ENCODE measurements around the gene CEP112.

The CEP112 gene

GRCh38 chr17:65690626-65691310, 501.2 kb downstream of the CEP112 start:
- Histone ChIP-seq H3K27ac (ENCODE audit: low read length) (no peak overlapping the region), H3F3A (ENCODE audit: insufficient read depth, low read length) (no peaks in the 10 kb centered on the region), H3K9ac (ENCODE audit: low read length) (no peak overlapping the region), H3K4me3 (ENCODE audit: low read length) (no peak overlapping the region), H3K36me3 (replicated peaks; ENCODE audit: insufficient read depth, low read length) (no peaks in the 10 kb centered on the region), H3K4me2 (ENCODE audit: low read depth, low read length) (peak overlapping the region; percentile 26; the same call in 1 of the 2 replicates), H2AFZ (ENCODE audit: low read length) (peak overlapping the region; percentile 43), H3K27me3 (replicated peaks; ENCODE audit: insufficient read depth, low read length) (no peaks in the 10 kb centered on the region), H4K20me1 (ENCODE audit: insufficient read depth, low read length) (no peaks in the 10 kb centered on the region), H3K4me1 (ENCODE audit: low read length) (peaks cover 10% of the 10 kb centered on the region), H3K9me2 (replicated peaks; ENCODE audit: insufficient read depth, low read length) (no peaks in the 10 kb centered on the region), H3K9me3 (replicated peaks; ENCODE audit: insufficient read depth, low read length) (no peaks in the 10 kb centered on the region), H3K79me2 (ENCODE audit: low read length) (no peaks in the 10 kb centered on the region)
- peak; percentile 69 for DNase-seq
- TF ChIP-seq CTCF (IDR thresholded peaks at IDR 0.05; ENCODE audit: low read length) (no peak), EZH2 (optimal IDR thresholded peaks at IDR 0.05; ENCODE audit: low read depth, low read length) (no peak), EZH2phosphoT487 (IDR thresholded peaks at IDR 0.05; ENCODE audit: low read length) (no peak)

- no peaks in the 10 kb centered on the region for H3K36me3 ChIP-seq (replicated peaks; ENCODE audit: insufficient read depth, low read length)
- H3K79me2 ChIP-seq (ENCODE audit: low read length): no peaks in the 10 kb centered on the region
- no peaks in the 10 kb centered on the region for H3K27me3 ChIP-seq (replicated peaks; ENCODE audit: insufficient read depth, low read length)
- no peaks in the 10 kb centered on the region for H3K9me3 ChIP-seq (replicated peaks; ENCODE audit: insufficient read depth, low read length)
- H3K4me1 ChIP-seq (ENCODE audit: low read length): peaks cover 10% of the 10 kb centered on the region
- no peaks in the 10 kb centered on the region for H3K9me2 ChIP-seq (replicated peaks; ENCODE audit: insufficient read depth, low read length)
- no peak for TF ChIP-seq EZH2 (optimal IDR thresholded peaks at IDR 0.05; ENCODE audit: low read depth, low read length)
- TF ChIP-seq EZH2phosphoT487 (IDR thresholded peaks at IDR 0.05; ENCODE audit: low read length): no peak
- TF ChIP-seq CTCF (IDR thresholded peaks at IDR 0.05; ENCODE audit: low read length): no peak
- H3K4me3 ChIP-seq (ENCODE audit: low read length): no peak overlapping the region
- no peak overlapping the region for H2AFZ ChIP-seq (ENCODE audit: low read length)
- no peak overlapping the region for H3K9ac ChIP-seq (ENCODE audit: low read length)
- no peak for DNase-seq
- H3K27ac ChIP-seq (ENCODE audit: low read length): no peak overlapping the region
- no peaks in the 10 kb centered on the region for H3F3A ChIP-seq (ENCODE audit: insufficient read depth, low read length)
- H4K20me1 ChIP-seq (ENCODE audit: insufficient read depth, low read length): no peaks in the 10 kb centered on the region
- H3K4me2 ChIP-seq (ENCODE audit: low read depth, low read length): no peak overlapping the region
Observed at GRCh38 chr17:65688307-65688706, 503.6 kb downstream of the CEP112 start.

- no peaks in the 10 kb centered on the region for H3K9me2 ChIP-seq (replicated peaks; ENCODE audit: insufficient read depth, low read length)
- no peak overlapping the region for H2AFZ ChIP-seq (ENCODE audit: low read length)
- no peak overlapping the region for H3K9ac ChIP-seq (ENCODE audit: low read length)
- H3K4me1 ChIP-seq (ENCODE audit: low read length): no peaks in the 10 kb centered on the region
- no peaks in the 10 kb centered on the region for H3K36me3 ChIP-seq (replicated peaks; ENCODE audit: insufficient read depth, low read length)
- H3K4me3 ChIP-seq (ENCODE audit: low read length): no peak overlapping the region
- no peaks in the 10 kb centered on the region for H3K9me3 ChIP-seq (replicated peaks; ENCODE audit: insufficient read depth, low read length)
- no peaks in the 10 kb centered on the region for H4K20me1 ChIP-seq (ENCODE audit: insufficient read depth, low read length)
- no peak for DNase-seq
- no peaks in the 10 kb centered on the region for H3K27me3 ChIP-seq (replicated peaks; ENCODE audit: insufficient read depth, low read length)
- no peaks in the 10 kb centered on the region for H3F3A ChIP-seq (ENCODE audit: insufficient read depth, low read length)
- H3K79me2 ChIP-seq (ENCODE audit: low read length): no peaks in the 10 kb centered on the region
- no peak overlapping the region for H3K4me2 ChIP-seq (ENCODE audit: low read depth, low read length)
- no peak for TF ChIP-seq CTCF (IDR thresholded peaks at IDR 0.05; ENCODE audit: low read length)
- TF ChIP-seq EZH2 (optimal IDR thresholded peaks at IDR 0.05; ENCODE audit: low read depth, low read length): no peak
- TF ChIP-seq EZH2phosphoT487 (IDR thresholded peaks at IDR 0.05; ENCODE audit: low read length): no peak
- H3K27ac ChIP-seq (ENCODE audit: low read length): no peak overlapping the region
Observed at GRCh38 chr17:65685110-65685509, 506.8 kb downstream of the CEP112 start.

Measured in MM.1S (cell line).